ENCODE results near the gene CLIC5. TPM values are rescaled to one million over a fixed set of nuclear protein-coding genes. Genes with fewer than 3 reads are reported as not detected.

Gene CLIC5
- total RNA-seq, 2 donors from 2014 or later: 2.2 to 2.6 TPM

DNA sequence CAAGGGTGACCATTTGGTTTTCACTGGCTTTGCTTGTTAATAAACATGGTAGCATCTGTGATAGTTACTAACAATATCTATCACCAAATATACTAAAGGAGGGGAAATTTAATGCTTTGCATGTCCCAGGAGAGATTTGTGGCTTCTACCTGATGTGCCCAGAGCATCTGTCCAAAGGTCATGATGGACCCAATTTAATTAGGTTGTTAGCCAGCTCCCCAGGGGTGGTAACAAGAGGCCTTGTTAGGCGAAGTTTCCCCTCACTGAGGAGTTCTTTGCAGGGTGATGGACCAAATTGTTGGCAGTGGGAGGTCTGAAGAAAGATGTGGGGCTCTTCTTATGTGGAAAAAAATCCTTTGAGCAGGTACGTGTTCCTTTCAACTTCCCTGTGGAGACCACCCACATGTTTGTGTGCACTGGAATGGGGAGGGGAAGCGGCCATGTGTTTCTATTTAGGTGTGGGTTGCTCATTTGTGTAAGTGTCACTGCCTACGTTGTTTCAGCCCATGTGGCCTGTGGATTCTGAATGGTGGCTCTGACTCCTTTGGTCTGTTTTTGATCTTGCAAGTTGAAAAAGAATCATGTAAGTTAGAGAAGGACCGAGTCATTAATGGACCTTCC, 137.6 kb downstream of the CLIC5 start:
- H3K4me1 ChIP-seq (ENCODE audit: control insufficient read depth in 1 of 2, low read depth in 2 of 2): no peaks in the 10 kb centered on the region
- H3K9me3 ChIP-seq: no peaks in the 10 kb centered on the region
- no peaks in the 10 kb centered on the region for H3K36me3 ChIP-seq
- TF ChIP-seq, protein P1, sequence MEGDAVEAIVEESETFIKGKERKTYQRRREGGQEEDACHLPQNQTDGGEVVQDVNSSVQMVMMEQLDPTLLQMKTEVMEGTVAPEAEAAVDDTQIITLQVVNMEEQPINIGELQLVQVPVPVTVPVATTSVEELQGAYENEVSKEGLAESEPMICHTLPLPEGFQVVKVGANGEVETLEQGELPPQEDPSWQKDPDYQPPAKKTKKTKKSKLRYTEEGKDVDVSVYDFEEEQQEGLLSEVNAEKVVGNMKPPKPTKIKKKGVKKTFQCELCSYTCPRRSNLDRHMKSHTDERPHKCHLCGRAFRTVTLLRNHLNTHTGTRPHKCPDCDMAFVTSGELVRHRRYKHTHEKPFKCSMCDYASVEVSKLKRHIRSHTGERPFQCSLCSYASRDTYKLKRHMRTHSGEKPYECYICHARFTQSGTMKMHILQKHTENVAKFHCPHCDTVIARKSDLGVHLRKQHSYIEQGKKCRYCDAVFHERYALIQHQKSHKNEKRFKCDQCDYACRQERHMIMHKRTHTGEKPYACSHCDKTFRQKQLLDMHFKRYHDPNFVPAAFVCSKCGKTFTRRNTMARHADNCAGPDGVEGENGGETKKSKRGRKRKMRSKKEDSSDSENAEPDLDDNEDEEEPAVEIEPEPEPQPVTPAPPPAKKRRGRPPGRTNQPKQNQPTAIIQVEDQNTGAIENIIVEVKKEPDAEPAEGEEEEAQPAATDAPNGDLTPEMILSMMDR (IDR thresholded peaks at IDR 0.05): no peak
- H3K27ac ChIP-seq: no peak overlapping the region
- ATAC-seq (ENCODE audit: insufficient number of reproducible peaks, low FRiP score, low read depth) (no peak), DNase-seq (ENCODE audit: low spot score) (no peak)
- H3K27me3 ChIP-seq (replicated peaks; ENCODE audit: insufficient read depth): no peaks in the 10 kb centered on the region
- no peak overlapping the region for H3K4me3 ChIP-seq

DNA sequence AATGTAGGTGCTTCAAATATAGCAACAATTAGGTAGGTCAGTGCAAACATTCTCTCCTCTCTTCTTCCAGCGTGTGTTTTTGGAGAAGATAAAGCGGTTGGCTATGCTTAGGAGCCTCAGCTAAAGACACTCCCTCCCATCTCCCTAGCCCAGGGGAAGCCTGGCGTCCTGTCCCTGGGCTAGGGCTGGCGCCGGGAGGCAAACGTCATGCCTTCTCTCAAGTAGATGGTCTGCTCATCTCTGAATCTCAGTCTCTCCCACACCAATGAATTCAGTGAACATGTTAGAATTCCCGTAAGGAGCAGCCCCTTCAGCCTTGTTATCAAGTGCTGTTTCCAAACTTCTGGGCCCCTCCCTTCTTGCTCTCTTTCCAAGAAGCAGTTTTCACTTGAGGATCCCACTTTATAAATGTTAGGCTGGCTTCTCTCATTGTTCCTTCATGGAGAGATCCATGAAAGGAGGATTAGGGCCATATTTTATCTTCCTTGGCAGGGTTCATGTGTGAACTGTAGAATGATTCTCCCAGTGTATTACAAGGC, 142.8 kb downstream of the CLIC5 start:
- ATAC-seq (ENCODE audit: insufficient number of reproducible peaks, low FRiP score, low read depth): no peak
- TF ChIP-seq, protein P1 (IDR thresholded peaks at IDR 0.05): no peak
- no peak for DNase-seq (ENCODE audit: low spot score)

DNA sequence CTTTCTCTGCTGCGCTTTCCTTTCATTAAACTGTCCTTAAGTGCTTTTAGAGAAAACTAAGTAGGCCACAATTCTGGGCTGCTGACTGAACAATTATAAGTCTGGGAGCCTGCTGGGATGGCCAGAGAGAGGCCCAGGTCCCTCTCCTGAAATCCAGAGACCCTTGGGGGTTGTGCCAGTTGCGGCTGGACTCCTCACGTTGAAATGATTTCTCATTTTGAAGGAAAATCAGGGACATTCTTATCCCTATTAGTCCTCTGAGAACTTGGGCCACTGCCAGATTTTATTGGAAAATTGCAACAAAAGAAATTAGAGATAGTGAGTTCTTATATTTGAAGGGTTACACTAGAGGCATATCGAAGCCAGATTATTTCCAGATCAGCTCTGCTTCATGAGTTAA, 145.1 kb downstream of the CLIC5 start:
- no peak overlapping the region for H3K4me3 ChIP-seq
- no peaks in the 10 kb centered on the region for H3K9me3 ChIP-seq
- TF ChIP-seq, protein P1 (IDR thresholded peaks at IDR 0.05): no peak
- H3K4me1 ChIP-seq (ENCODE audit: control insufficient read depth in 1 of 2, low read depth in 2 of 2): no peaks in the 10 kb centered on the region
- no peak overlapping the region for H3K27ac ChIP-seq
- H3K27me3 ChIP-seq (replicated peaks; ENCODE audit: insufficient read depth): no peaks in the 10 kb centered on the region
- no peaks in the 10 kb centered on the region for H3K36me3 ChIP-seq
- DNase-seq (ENCODE audit: low spot score) (no peak), ATAC-seq (ENCODE audit: insufficient number of reproducible peaks, low FRiP score, low read depth) (no peak)

More for the DNA sequence above, 142.8 kb downstream of the CLIC5 start:
- Histone ChIP-seq H3K27me3 (replicated peaks; ENCODE audit: insufficient read depth) (no peaks in the 10 kb centered on the region), H3K9me3 (no peaks in the 10 kb centered on the region), H3K4me1 (ENCODE audit: control insufficient read depth in 1 of 2, low read depth in 2 of 2) (no peaks in the 10 kb centered on the region), H3K36me3 (no peaks in the 10 kb centered on the region), H3K4me3 (no peak overlapping the region), H3K27ac (no peak overlapping the region)

DNA sequence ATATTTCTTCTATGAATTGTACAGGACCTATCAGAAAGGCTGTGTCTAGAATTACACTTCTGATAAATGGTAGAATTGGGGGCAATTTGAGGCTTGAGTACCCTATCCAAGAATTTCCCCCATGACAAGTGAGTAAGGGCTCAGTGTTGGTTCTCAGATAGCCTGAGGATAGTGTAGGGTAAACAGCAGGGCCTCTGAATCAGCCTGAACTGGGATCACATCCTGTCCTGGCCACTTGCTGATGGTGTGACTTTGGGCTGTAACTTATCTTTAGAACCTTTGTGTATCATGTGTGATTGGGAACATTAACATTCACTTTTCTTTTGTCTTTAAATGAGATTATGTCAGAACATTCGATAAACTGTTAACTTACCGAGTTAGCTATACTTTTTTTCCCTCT, 151.0 kb downstream of the CLIC5 start:
- ATAC-seq (ENCODE audit: insufficient number of reproducible peaks, low FRiP score, low read depth): no peak
- Histone ChIP-seq H3K4me3 (no peak overlapping the region), H3K36me3 (no peaks in the 10 kb centered on the region), H3K9me3 (no peaks in the 10 kb centered on the region), H3K4me1 (ENCODE audit: control insufficient read depth in 1 of 2, low read depth in 2 of 2) (no peaks in the 10 kb centered on the region), H3K27me3 (replicated peaks; ENCODE audit: insufficient read depth) (no peaks in the 10 kb centered on the region), H3K27ac (no peak overlapping the region)
- DNase-seq (ENCODE audit: low spot score): no peak
- TF ChIP-seq, protein P1 (IDR thresholded peaks at IDR 0.05): no peak

DNA sequence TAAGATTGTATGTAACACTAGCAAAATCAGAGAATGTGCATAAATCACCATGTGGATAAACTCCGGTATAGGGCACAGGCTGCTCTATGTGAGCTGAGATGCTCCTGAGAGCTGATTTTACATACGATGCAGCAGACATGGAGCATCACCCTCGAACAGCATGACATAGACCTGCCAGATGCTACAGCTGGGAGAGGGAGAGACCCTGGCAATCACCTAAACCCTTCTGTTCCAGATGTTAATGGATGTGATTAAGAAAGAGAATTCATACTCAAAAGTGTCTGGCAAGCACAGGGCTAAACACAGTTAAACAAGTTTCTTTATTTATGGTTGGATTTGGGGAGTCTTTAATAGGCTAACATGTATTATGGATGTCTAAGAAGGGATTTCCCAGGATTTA, 157.0 kb downstream of the CLIC5 start:
- Histone ChIP-seq H3K36me3 (no peaks in the 10 kb centered on the region), H3K4me3 (no peak overlapping the region), H3K9me3 (no peaks in the 10 kb centered on the region), H3K27ac (no peak overlapping the region), H3K4me1 (ENCODE audit: control insufficient read depth in 1 of 2, low read depth in 2 of 2) (no peaks in the 10 kb centered on the region), H3K27me3 (replicated peaks; ENCODE audit: insufficient read depth) (no peaks in the 10 kb centered on the region)
- TF ChIP-seq, protein P1 (IDR thresholded peaks at IDR 0.05): no peak
- DNase-seq (ENCODE audit: low spot score): no peak
- no peak for ATAC-seq (ENCODE audit: insufficient number of reproducible peaks, low FRiP score, low read depth)

Measured in thoracic aorta (tissue), 2 donors.